GM21423 (cell line): ENCODE results near the gene CD22.
"Not testable (repeated sequence)": the region's sequence is repeated elsewhere in the genome, so short reads cannot be mapped to it uniquely, and the experiment has no call there.

Experiments used
- ATAC-seq: cut with Tn5 transposase; IDR thresholded peaks from one replicate; pipeline ENCODE4 v1.9.1; 2021; ENCODE audit warnings: mild to moderate bottlenecking, moderate library complexity; ENCODE audit not compliant: unreplicated experiment

The CD22 gene

GRCh38 chr19:35328851-35329285 is at the start of gene CD22:
Gene CD22, plus strand, starts transcription at chr19:35329187. Its CDS starts 2,854 bp downstream, at chr19:35332041.
- no peak for ATAC-seq

GRCh38 chr19:35279374-35279773 is 49.6 kb upstream of the CD22 start:
- ATAC-seq: no peak

GRCh38 chr19:35279985-35280821 is 48.8 kb upstream of the CD22 start:
- ATAC-seq: no peak

GRCh38 chr19:35281303-35281702 is 47.7 kb upstream of the CD22 start:
- no peak for ATAC-seq

GRCh38 chr19:35284153-35285094 is 44.6 kb upstream of the CD22 start:
- no peak for ATAC-seq

- no peak for ATAC-seq
Observed at GRCh38 chr19:35285095-35285449, 43.9 kb upstream of the CD22 start.

GRCh38 chr19:35285465-35285864 is 43.5 kb upstream of the CD22 start:
- ATAC-seq: not testable (repeated sequence)

GRCh38 chr19:35286101-35286500 is 42.9 kb upstream of the CD22 start:
- ATAC-seq: not testable (repeated sequence)

- no peak for ATAC-seq
Observed at GRCh38 chr19:35287713-35288112, 41.3 kb upstream of the CD22 start.

GRCh38 chr19:35288331-35288730 is 40.7 kb upstream of the CD22 start:
- no peak for ATAC-seq

GRCh38 chr19:35288906-35289305 is 40.1 kb upstream of the CD22 start:
- no peak for ATAC-seq

- ATAC-seq: no peak
Observed at GRCh38 chr19:35290381-35291127, 38.4 kb upstream of the CD22 start.

GRCh38 chr19:35291259-35291658 is 37.7 kb upstream of the CD22 start:
- ATAC-seq: no peak

- ATAC-seq: no peak
Observed at GRCh38 chr19:35291916-35292315, 37.1 kb upstream of the CD22 start, which contains the start of gene MAG. Gene MAG, plus strand, starts transcription at chr19:35292161. Its CDS starts 3,248 bp downstream, at chr19:35295409.

GRCh38 chr19:35292421-35293362 is 36.3 kb upstream of the CD22 start:
- no peak for ATAC-seq

GRCh38 chr19:35293363-35293739 is 35.6 kb upstream of the CD22 start:
- no peak for ATAC-seq

GRCh38 chr19:35293808-35294207 is 35.2 kb upstream of the CD22 start:
- ATAC-seq: no peak

GRCh38 chr19:35294328-35294727 is 34.7 kb upstream of the CD22 start:
- no peak for ATAC-seq

- ATAC-seq: no peak
Observed at GRCh38 chr19:35294859-35295791, 33.9 kb upstream of the CD22 start.
